HepG2 (cell line): ENCODE data around the gene MYO18B. TPM values are rescaled to one million over a fixed set of nuclear protein-coding genes. Genes with fewer than 3 reads are reported as not detected.

ENCODE experiments used
- ATAC-seq: fragments of 200-7000 bp; cut with Tn5 transposase; 3 replicates; pipeline ENCODE4 v1.9.1; 2020; ENCODE audit warnings: mild to moderate bottlenecking, moderate library complexity
- BruUV-seq: library from RNA; stranded (reverse); fragments of 400-500 nt; replicated peaks from 2 replicates; lab custom pipeline; 2021; lab: Mats Ljungman, UMichigan
- CTCF ChIA-PET: fragments of 300-600 bp; formaldehyde crosslinking; extraction: SDS; loops from one replicate; lab custom pipeline; 2021; ENCODE audit warnings: low total read pairs, inconsistent platforms, low intra/inter-chr PET ratio; lab: Yijun Ruan, JAX
- POLR2A ChIA-PET: fragments of 350-600 bp; sonication (Branson Sonifier 250); formaldehyde crosslinking; loops from one replicate; lab custom pipeline; 2020; ENCODE audit warnings: antibody characterized with exemption, inconsistent platforms; lab: Yijun Ruan, JAX
- DNase-seq: peaks from one replicate; pipeline ENCODE4 v3.0.0-alpha.2; 2015; ENCODE audit warnings: low spot score
- FAIRE-seq: peaks from 3 replicates; lab custom pipeline; 2011; peaks lifted over from hg19 to GRCh38; lab: Jason Lieb, UNC
- H2AFZ ChIP-seq: one replicate; pipeline ENCODE4 v1.6.1; 2011; ENCODE audit warnings: low read length, inconsistent platforms
- H3K27ac ChIP-seq: fragments of 300-600 bp; 3 replicates; pipeline ENCODE4 v1.8.0; 2011; ENCODE audit warnings: mixed run types, mild to moderate bottlenecking, mixed read lengths, low read length, inconsistent platforms; ENCODE audit not compliant: insufficient read depth; ENCODE audit errors: extremely low read length
- H3K27me3 ChIP-seq, 2 experiments: fragments of 200-600 bp in 1 of 2; 2 replicates in 1 of 2; 3 replicates in 1 of 2; pipeline versions ENCODE4 v1.6.0 to v1.8.0; 2011; ENCODE audit warnings: low read length in 2 of 2, mild to moderate bottlenecking in 2 of 2, moderate library complexity in 2 of 2, inconsistent platforms in 1 of 2; ENCODE audit not compliant: insufficient read depth in 2 of 2, control insufficient read depth in 1 of 2
- H3K36me3 ChIP-seq, 2 experiments: fragments of 200-600 bp in 1 of 2; replicated peaks in 1 of 2; 2 replicates in 1 of 2; 3 replicates in 1 of 2; pipeline versions ENCODE4 v1.5.1 to v1.8.0; 2011; ENCODE audit warnings: low read length in 2 of 2, inconsistent platforms in 1 of 2; ENCODE audit not compliant: insufficient read depth in 2 of 2, control insufficient read depth in 1 of 2
- H3K4me1 ChIP-seq: 2 replicates; pipeline ENCODE4 v1.5.1; 2012; ENCODE audit warnings: low read length, inconsistent platforms; ENCODE audit not compliant: insufficient read depth
- H3K4me2 ChIP-seq: 2 replicates; pipeline ENCODE4 v1.6.0; 2011; ENCODE audit warnings: low read depth, low read length, inconsistent platforms
- H3K4me3 ChIP-seq, 3 experiments: fragments of 200-600 bp in 1 of 3; sonication (generic), shearing (Covaris generic) in 1 of 3; replicated peaks in 1 of 3; 2 replicates each; pipeline ENCODE4 v1.5.1; 2011 to 2016; ENCODE audit warnings: low read length in 3 of 3, inconsistent platforms in 2 of 3, low read depth in 2 of 3, mild to moderate bottlenecking in 2 of 3, control low read depth in 1 of 3, mixed read lengths in 1 of 3; ENCODE audit not compliant: insufficient read depth in 1 of 3
- H3K79me2 ChIP-seq: one replicate; pipeline ENCODE4 v1.6.1; 2011; ENCODE audit warnings: low read length, inconsistent platforms; ENCODE audit not compliant: insufficient read depth
- H3K9ac ChIP-seq: 2 replicates; pipeline ENCODE4 v1.6.0; 2011; ENCODE audit warnings: mild to moderate bottlenecking, low read depth, low read length, inconsistent platforms; ENCODE audit not compliant: insufficient read depth
- H3K9me3 ChIP-seq: 2 replicates; pipeline ENCODE4 v1.5.1; 2012; ENCODE audit warnings: mild to moderate bottlenecking, low read length
- H4K20me1 ChIP-seq: 2 replicates; pipeline ENCODE4 v1.6.0; 2011; ENCODE audit warnings: inconsistent platforms, mild to moderate bottlenecking, low read length, moderate library complexity; ENCODE audit not compliant: insufficient read depth
- ARID2 ChIP-seq: sonication (generic); formaldehyde crosslinking; IDR thresholded peaks from 2 replicates; pipeline ENCODE4 v1.8.1; 2022; ENCODE audit warnings: mild to moderate bottlenecking, missing genetic modification reagents, borderline replicate concordance
- ATF7-NPFF ChIP-seq: sonication (generic); formaldehyde crosslinking; IDR thresholded peaks from 2 replicates; pipeline ENCODE4 v1.8.1; 2023; ENCODE audit warnings: mild to moderate bottlenecking, low read depth, missing genetic modification reagents, moderate library complexity
- BORCS8-MEF2B ChIP-seq: sonication (generic); formaldehyde crosslinking; IDR thresholded peaks from 2 replicates; pipeline ENCODE4 v1.8.0; 2022; ENCODE audit warnings: mild to moderate bottlenecking, missing genetic modification reagents
- FOXA1 ChIP-seq, 2 experiments: fragments of 450-650 bp in 1 of 2; sonication (generic) in 1 of 2; formaldehyde crosslinking in 1 of 2; IDR thresholded peaks; 2 replicates each; pipeline versions ENCODE4 v1.4.0 to v1.6.1; 2016 to 2020; ENCODE audit warnings: missing genetic modification reagents in 1 of 2
- HOXA5 ChIP-seq: sonication (generic); formaldehyde crosslinking; IDR thresholded peaks from 2 replicates; pipeline ENCODE4 v1.4.0; 2020; ENCODE audit warnings: missing genetic modification reagents
- SNAPC2 ChIP-seq: sonication (generic); formaldehyde crosslinking; IDR thresholded peaks from 2 replicates; pipeline ENCODE4 v1.8.1; 2022; ENCODE audit warnings: mild to moderate bottlenecking, missing genetic modification reagents
- ZBTB33 ChIP-seq: sonication (generic); formaldehyde crosslinking; IDR thresholded peaks from 2 replicates; pipeline ENCODE4 v1.4.0; 2020; ENCODE audit warnings: missing genetic modification reagents
- ZFP82 ChIP-seq: sonication (generic); formaldehyde crosslinking; IDR thresholded peaks from 2 replicates; pipeline ENCODE4 v1.5.1; 2020; ENCODE audit warnings: mild to moderate bottlenecking, missing genetic modification reagents, borderline replicate concordance
- ZNF280D ChIP-seq: sonication (generic); formaldehyde crosslinking; IDR thresholded peaks from 2 replicates; pipeline ENCODE4 v1.5.1; 2020; ENCODE audit warnings: mild to moderate bottlenecking, missing genetic modification reagents
- ZNF556 ChIP-seq: sonication (generic); formaldehyde crosslinking; IDR thresholded peaks from 2 replicates; pipeline ENCODE4 v1.4.0; 2020; ENCODE audit warnings: mild to moderate bottlenecking, missing genetic modification reagents, borderline replicate concordance
- ZNF761 ChIP-seq: sonication (generic); formaldehyde crosslinking; conservative IDR thresholded peaks from 2 replicates; pipeline ENCODE4 v1.4.0; 2020; ENCODE audit warnings: mild to moderate bottlenecking, missing genetic modification reagents
- ZNF766 ChIP-seq: sonication (generic); formaldehyde crosslinking; IDR thresholded peaks from 2 replicates; pipeline ENCODE4 v1.5.0; 2020; ENCODE audit warnings: missing genetic modification reagents, borderline replicate concordance
- WGBS: methylation state at CpG from one replicate; pipeline ENCODE4 v1.1.6; 2017; ENCODE audit warnings: low lambda C conversion rate; 5-methylcytosine and 5-hydroxymethylcytosine counted together
- in situ Hi-C: cut with HindIII; loops from 2 replicates; pipeline ENCODE4 v1.10.0; 2017; ENCODE audit warnings: low pct_unique_long_range_greater_than_20kb; ENCODE audit not compliant: extremely low pct_ligation_motif_present
- intact Hi-C: fragments of 100-400 bp; cut with micrococcal nuclease; formaldehyde crosslinking; loops from one replicate; pipeline ENCODE4 v1.10.0; 2022; ENCODE audit not compliant: unreplicated experiment
- polyA plus RNA-seq, 8 experiments: library from polyadenylated mRNA; depleted of rRNA in 3 of 8; stranded (reverse) in 7 of 8; unstranded in 1 of 8; fragments of >200 nt; fragmentation: Illumina TruSeq in 4 of 8; extraction: Trizol in 4 of 8; gene quantifications; 2 replicates each; pipeline versions ENCODE4 v1.2.1 to v1.2.3, GENCODE V29; 2011 to 2016; ENCODE audit warnings: low read depth in 4 of 8, missing spikeins in 1 of 8, mixed read lengths in 1 of 8; ENCODE audit not compliant: insufficient read depth in 1 of 8
- total RNA-seq, 5 experiments: library from RNA; depleted of rRNA; stranded (reverse); fragments of >200 nt; fragmentation: Illumina TruSeq; extraction: Trizol; gene quantifications; 2 replicates each; pipeline ENCODE4 v1.2.3, GENCODE V29; 2016; ENCODE audit warnings: low read depth in 1 of 5

Gene MYO18B
- total and polyA plus RNA-seq, 2 of the 13 experiments (the other 11 are each of a cell fraction or from before 2014, with no cell fraction given): 0.01 TPM; not detected in 1

GRCh38 chr22:25844601-25845000 is 102.6 kb downstream of the MYO18B start:
- H3K79me2 ChIP-seq: no peaks in the 10 kb centered on the region
- H3K27ac ChIP-seq: no peak overlapping the region
- H2AFZ ChIP-seq: no peak overlapping the region
- 5% methylated on average over 8 of the region's 8 CpGs for WGBS
- peaks cover 0 to 13% of the 10 kb centered on the region in 2 experiments; a peak in 2 of 5 replicates for H3K27me3 ChIP-seq
- FAIRE-seq (no peak), DNase-seq (no peak)
- H3K9me3 ChIP-seq: no peaks in the 10 kb centered on the region
- H3K4me2 ChIP-seq: no peak overlapping the region
- H3K9ac ChIP-seq: no peak overlapping the region
- H3K36me3 ChIP-seq: no peaks in the 10 kb centered on the region
- ChIA-PET CTCF (no interaction called here), POLR2A (no interaction called here)
- H3K4me1 ChIP-seq: no peaks in the 10 kb centered on the region
- no TSS peak for BruUV-seq
- no peak for TF ChIP-seq HOXA5 (CRISPR knock-in tag)
- TF ChIP-seq, all 625 proteins: peak for 0
- in situ Hi-C loops: no loop called here
- no peak overlapping the region for H3K4me3 ChIP-seq
- no peak for ATAC-seq
- H4K20me1 ChIP-seq: no peaks in the 10 kb centered on the region
- intact Hi-C loops: no loop called here

GRCh38 chr22:25845985-25846745 is 104.2 kb downstream of the MYO18B start:
- CTCF ChIA-PET: no interaction called here
- Histone ChIP-seq H3K4me2 (no peak overlapping the region), H3K27ac (no peak overlapping the region), H3K79me2 (no peaks in the 10 kb centered on the region), H2AFZ (no peak overlapping the region), H3K4me1 (no peaks in the 10 kb centered on the region), H4K20me1 (no peaks in the 10 kb centered on the region), H3K4me3 (no peak overlapping the region), H3K36me3 (no peaks in the 10 kb centered on the region), H3K27me3 (peaks cover 0 to 11% of the 10 kb centered on the region in 2 experiments; a peak in 2 of 5 replicates), H3K9me3 (no peaks in the 10 kb centered on the region), H3K9ac (no peak overlapping the region)
- BruUV-seq: no TSS peak
- ATAC-seq (no peak), FAIRE-seq (no peak), DNase-seq (no peak)
- POLR2A ChIA-PET: no interaction called here
- intact Hi-C loops: no loop called here
- in situ Hi-C loops: no loop called here
- 20% methylated on average over 4 of the region's 12 CpGs for WGBS
- no peak for TF ChIP-seq ATF7-NPFF (CRISPR knock-in tag)
- no peak for TF ChIP-seq ZNF556 (CRISPR knock-in tag)
- no peak for TF ChIP-seq ZNF280D (CRISPR knock-in tag)
- no peak for TF ChIP-seq ZBTB33 (CRISPR knock-in tag)
- no peak for TF ChIP-seq BORCS8-MEF2B (CRISPR knock-in tag)
- no peak for TF ChIP-seq ZNF761 (CRISPR knock-in tag)
- TF ChIP-seq FOXA1 (IDR thresholded peaks at IDR 0.05): no peak
- TF ChIP-seq FOXA1 (CRISPR knock-in tag; IDR thresholded peaks at IDR 0.05): no peak
- no peak for TF ChIP-seq ZFP82 (CRISPR knock-in tag)
- no peak for TF ChIP-seq ZNF766 (CRISPR knock-in tag)
- no peak for TF ChIP-seq ARID2
- no peak for TF ChIP-seq SNAPC2 (CRISPR knock-in tag)
